ENCODE results near the gene CCDC157.

DNA sequence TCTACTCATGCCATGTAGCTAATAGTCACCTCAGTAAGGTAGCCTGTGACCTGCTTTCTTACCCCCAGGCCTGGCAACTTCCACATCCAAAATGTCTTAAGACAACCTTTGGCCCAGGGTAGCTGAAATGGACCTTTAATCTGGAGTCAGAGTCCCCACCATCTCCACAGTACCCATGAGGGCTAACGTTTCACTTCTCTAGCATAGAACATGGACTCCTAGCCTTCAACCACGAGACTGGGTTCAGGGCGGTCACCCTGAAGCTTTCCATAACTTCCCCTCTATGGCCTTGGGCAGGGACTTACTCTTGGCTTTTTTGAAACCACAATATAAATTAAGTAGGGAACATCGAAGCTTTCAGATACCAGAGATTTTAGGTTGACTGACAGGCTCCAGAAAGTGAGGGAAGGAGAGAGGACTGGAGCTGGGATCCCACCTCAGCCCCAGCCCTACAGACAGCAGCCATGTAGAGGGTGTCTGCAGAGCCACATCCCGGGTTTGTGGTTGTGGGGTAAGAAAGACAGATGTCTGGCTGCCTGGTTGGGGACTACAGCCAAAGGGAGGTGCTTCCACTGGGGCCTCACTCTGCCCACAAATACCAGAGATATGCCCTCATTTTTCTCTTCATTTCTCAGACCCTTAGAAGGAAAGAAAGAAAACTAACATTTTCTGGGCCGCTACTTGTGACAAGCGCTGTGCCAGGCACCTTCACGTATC is 32.6 kb upstream of the CCDC157 start:
- no peak for TF ChIP-seq CHD2 (IDR thresholded peaks at IDR 0.05; ENCODE audit: borderline replicate concordance, low read depth, low read length)
- no peak for TF ChIP-seq ATF7 (IDR thresholded peaks at IDR 0.05; ENCODE audit: low read depth)
